ENCODE data around the gene PFN3.

PFN3 gene

DNA sequence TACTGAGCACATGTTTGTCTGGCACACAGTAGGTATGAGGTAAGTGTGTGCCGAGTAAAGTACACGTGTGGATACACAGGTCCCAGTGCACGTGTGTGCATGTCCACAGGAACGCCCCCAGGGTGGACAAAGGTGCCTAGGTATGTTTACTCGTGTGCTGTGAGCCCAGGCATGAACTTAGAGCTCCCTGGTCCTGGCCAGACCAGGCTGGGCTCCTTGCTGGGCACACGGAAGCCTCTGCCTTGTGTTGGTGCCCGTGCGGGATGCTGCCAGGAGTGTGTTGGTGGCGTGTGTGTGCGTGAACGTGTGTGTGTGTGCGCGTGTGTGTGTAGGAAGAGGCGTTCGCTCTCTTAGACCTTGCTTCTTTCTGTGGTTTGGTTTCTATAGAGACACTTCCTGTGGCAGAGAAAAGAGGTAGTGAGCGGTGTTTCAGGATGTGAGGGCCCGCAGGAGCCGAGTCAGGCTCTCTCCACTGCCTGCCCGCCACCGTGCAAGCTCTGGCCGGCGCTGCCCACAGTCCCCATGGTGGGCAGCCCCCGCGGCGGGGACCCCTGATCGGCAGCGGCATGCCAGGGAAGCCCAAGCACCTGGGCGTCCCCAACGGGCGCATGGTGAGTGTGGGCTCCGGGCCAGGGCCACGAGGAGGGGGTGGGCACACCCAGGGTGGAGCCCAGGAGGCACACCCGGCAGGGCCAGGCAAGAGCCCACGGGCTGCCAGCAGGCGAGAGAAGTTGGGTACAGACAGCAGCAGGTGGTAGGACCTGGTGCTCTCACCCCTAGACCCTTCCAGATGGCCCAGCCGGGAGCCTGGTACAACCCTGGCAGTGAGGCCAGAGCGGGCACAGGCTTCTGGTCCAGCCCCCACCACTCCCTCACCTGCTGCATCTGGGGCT, 42.8 kb downstream of the PFN3 start, which contains the start of gene RGS14:
RGS14 (plus strand) TSS at position 466 of the 893 bp plus-strand sequence; CDS start at position 567, 101 bp downstream.
- TF ChIP-seq, protein P1, sequence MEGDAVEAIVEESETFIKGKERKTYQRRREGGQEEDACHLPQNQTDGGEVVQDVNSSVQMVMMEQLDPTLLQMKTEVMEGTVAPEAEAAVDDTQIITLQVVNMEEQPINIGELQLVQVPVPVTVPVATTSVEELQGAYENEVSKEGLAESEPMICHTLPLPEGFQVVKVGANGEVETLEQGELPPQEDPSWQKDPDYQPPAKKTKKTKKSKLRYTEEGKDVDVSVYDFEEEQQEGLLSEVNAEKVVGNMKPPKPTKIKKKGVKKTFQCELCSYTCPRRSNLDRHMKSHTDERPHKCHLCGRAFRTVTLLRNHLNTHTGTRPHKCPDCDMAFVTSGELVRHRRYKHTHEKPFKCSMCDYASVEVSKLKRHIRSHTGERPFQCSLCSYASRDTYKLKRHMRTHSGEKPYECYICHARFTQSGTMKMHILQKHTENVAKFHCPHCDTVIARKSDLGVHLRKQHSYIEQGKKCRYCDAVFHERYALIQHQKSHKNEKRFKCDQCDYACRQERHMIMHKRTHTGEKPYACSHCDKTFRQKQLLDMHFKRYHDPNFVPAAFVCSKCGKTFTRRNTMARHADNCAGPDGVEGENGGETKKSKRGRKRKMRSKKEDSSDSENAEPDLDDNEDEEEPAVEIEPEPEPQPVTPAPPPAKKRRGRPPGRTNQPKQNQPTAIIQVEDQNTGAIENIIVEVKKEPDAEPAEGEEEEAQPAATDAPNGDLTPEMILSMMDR (IDR thresholded peaks at IDR 0.05), result no peak

DNA sequence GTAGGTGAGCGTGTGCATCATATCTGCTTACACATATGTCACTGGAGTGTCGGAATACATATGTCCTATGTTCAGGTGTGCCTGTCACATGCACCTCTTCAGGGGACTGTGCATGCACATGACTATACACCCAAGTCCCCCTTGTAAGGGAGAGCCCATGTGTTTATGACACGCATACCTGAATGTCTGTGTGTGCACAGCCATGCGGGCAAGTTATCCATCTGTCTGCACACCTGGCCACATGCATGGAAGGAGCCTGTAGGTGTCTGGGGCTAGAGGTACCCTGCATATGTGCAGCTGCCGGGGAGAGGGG, 43.4 kb downstream of the PFN3 start:
- TF ChIP-seq, protein P1 (IDR thresholded peaks at IDR 0.05), result no peak

DNA sequence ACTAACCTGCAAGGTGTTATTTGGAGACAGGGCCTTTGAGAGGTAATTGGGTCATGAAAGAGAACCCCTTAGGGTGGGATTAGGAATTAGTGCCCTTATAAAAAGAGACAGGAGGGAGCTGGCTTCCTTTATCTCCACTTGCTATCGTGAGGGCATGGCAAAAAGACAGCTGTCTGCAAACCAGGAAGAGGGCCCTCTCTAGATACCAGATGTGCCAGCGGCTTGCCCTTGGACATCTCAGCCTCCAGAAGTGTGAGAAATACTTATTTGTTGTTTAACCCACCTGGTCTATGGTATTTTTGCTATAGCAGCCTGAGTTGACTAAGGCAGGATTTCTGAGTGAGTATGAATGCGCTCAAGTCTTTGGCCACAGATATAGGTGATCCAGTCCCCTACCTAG, 43.7 kb downstream of the PFN3 start:
- TF ChIP-seq, protein P1 (IDR thresholded peaks at IDR 0.05), result no peak

DNA sequence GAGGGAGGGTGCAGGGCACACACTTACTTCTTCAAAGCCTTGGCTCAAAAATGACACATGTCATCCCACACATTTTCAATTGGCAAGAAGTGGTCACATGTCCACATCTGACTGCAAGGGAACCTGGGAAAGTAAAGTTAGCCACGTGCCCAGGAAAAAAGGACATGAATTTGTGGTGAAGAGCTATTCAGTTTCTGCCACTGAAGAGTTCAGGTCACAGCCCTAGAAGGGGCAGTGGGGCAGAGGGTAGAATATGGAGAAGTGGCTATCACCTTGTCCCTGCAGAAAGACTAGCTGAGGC, 44.6 kb downstream of the PFN3 start:
- TF ChIP-seq, protein P1 (IDR thresholded peaks at IDR 0.05), result no peak

DNA sequence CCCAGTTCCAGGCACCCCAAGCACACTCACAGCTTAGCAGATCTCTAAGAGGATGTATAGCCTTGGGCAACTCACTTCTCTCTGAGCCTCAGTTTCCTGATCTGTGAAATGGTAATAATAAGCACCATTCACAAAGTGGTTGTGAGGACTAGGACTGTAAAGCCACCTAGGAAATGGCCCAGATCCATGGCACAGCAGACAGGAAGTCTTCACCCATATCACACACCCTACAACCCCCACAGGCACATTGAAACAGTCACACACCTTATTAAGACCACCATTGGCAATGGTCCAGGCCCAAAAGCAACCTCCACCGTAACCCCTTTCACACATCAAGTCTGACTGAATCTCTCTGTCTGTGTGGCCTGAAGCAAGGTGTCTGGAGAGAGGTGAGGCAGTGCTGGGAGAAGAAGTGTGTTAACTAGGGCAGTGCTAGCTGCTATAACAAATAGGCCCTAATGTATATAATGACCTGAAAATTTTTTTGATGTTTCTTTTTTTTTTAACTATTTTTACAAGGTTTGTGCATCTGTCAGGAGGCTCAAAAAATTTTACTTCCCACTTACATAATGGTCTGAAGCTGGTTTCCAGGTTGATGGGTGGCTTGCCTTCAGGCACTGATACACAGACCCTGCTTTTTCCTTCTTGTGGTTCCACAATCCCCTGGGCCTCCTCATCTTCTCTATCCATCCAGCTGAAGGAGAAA, 45.1 kb downstream of the PFN3 start:
- TF ChIP-seq, protein P1 (IDR thresholded peaks at IDR 0.05), result no peak

DNA sequence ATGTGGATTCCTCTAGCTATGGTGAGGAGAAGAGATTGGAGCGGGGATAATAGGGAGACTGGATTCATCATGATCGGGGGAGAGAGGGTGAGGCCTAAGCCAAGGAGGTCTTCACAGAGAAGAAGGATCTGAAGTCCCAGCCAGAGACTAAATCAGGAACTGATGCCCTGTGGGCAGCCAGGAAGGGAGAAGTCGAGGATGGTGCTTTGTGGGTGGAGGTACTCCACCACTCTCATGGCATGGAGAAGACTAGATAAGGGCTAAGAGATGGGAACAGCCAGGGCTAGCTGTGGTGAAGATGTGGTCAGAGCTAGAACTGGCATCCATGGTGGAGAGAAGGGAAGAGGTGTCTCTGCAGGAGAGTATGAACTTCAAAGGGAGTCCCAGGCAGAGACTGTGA, 45.8 kb downstream of the PFN3 start:
- TF ChIP-seq, protein P1 (IDR thresholded peaks at IDR 0.05), result no peak

DNA sequence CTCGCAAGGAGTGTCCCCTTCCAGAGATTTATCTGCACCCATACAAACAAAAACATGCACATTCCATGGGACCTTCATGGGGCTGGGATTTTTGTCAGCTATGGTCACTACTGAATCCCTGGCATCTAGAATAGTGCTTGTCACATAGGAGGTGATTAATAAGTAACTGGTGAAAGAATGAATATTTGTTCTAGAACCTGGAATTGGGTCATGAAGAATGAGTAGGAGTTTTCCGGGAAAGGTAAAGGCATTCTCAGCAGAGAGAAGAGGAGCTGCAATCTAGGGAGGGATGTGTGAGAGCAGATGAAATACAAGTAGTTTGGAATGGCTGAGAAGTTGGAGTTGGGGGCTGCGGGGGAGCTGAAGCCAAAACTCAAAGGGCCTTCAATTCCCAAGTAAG, 46.2 kb downstream of the PFN3 start:
- TF ChIP-seq, protein P1 (IDR thresholded peaks at IDR 0.05), result no peak
